Activated CD4-positive, alpha-beta T cell treated with anti-CD3 and anti-CD28 coated beads for 24 hours (primary cell): ENCODE data around the gene ZNF83.
"Not testable (repeated sequence)": the region's sequence is repeated elsewhere in the genome, so short reads cannot be mapped to it uniquely, and the experiment has no call there.

Experiments
- DNase-seq, 2 donors: peaks; one replicate each; pipeline ENCODE4 v3.0.0-alpha.2; 2020; ENCODE audit warnings: low read depth in 2 of 2

ZNF83 gene

DNA sequence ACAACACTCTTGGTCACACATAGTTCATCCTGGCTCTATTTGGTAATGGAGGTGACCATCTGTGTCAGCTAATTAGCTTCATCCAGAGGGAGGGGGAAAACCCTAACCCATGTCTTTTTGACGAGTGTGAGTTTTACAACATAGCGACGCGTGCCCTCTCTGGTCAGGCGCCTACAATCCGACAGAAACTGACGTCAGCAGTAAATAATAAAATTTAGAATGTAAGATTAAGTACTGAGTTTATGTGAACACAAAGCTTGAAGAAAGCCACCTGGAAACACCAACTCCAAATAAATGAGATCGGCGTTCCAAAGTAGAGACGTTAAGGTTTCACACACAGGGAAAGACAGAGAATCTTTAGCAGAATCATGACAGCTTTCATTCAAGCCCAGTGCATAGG lies 1.8 kb upstream of the ZNF83 start:
- no peak for DNase-seq

DNA sequence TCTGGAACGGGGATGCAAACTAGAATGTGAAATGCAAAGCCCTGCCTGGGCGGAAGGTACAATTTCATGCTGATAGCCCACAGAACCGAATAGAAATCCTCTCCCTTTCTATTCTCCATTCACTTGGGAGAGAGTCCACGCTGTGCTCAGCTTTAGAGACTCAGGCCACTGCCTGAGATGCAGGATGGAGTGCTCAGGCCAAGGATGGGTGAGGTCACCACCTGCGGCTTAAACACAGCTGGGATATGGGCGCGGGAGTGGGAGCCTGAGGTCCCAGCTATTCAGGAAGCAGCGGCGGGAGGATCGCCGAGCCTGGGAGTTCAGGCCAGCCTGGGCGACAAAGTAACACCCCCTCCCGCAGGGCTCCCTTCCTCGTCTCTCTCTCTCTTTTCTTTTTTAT lies 446 bp upstream of the ZNF83 start:
- DNase-seq, result no peak

DNA sequence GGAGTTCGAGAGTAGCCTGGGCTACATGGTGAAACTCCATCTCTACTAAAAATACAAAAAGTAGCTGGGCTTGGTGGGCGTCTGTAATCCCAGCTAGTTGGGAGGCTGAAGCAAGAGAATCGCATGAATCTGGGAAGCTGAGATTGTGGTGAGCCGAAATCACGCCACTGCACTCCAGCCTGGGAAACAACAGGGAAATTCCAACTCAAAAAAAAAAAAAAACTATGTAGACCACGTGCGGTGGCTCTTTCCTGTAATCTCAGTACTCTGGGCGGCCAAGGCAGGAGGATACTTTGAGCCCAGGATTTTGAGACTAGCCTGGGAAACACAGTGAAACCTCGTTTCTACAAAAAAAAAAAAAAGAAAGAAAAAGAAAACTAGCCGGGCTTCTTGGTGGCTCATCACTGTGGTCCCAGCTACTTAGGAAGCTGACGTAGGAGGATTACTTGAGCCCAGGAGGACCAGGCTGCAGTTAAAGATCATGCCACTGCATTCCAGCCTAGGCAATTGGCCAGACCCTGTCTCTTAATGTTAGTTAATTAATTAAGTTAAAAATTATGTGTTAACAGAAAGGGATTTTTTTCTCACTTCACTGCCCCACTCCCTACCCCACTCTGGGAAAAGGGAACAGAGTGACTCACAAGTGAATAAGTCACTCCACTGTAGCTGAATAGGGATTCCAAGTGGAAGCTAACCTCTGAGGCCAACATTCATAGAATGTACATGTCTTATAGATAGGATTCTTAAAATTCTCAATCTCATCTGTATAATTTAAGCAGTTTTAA lies 2.2 kb downstream of the ZNF83 start:
- no peak for DNase-seq

DNA sequence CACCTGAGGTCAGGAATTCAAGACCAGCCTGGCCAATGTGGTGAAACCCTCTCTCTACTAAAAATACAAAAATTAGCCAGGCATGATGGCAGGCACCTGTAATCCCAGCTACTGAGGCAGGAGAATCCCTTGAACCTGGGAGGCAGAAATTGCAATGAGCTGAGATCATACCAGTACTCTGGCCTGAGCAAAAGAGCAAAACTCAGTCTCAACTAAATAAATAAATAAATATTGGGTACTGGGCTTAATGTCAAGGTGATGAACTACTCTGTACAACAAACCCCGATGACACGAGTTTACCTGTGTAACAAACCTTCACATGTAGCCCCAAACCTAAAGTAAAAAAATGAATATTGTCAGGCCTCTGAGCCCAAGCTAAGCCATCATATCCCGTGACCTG lies 10.7 kb downstream of the ZNF83 start:
- not testable (repeated sequence) for DNase-seq

DNA sequence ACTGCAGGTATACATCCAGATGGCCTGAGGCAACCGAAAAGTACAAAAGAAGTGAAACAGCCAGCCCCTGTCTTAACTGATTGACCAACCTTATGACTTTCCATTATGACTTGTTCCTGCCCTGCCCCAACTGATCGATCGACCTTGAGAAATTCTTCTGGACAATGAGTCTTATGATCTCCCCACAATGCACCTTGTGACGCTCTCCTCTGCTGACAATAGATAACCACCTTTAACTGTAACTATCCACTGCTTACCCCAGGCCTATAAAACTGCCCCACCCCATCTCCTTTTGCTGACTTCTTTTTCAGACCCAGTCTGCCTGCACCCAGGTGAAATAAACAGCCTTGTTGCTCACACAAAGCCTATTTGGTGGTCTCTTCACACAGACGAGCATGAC lies 11.2 kb downstream of the ZNF83 start:
- no peak for DNase-seq

DNA sequence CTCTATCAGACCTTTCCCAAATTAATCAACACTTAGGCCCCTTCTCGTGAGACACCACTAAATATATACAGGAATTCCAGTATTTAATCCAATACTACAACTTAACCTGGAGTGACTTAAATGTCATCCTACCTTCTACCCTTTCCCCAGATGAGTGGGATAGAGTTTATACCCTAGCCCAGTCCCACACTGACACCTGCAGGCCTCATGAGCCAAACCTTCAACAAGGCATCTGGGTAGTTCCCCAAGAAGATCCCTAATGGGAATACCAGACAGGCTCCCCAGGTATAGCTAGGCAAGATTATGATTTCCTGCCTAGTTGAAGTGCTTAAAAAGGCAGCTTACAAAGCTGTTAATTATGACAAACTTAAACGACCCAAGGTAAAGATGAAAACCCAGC lies 15.9 kb downstream of the ZNF83 start:
- DNase-seq, result no peak

DNA sequence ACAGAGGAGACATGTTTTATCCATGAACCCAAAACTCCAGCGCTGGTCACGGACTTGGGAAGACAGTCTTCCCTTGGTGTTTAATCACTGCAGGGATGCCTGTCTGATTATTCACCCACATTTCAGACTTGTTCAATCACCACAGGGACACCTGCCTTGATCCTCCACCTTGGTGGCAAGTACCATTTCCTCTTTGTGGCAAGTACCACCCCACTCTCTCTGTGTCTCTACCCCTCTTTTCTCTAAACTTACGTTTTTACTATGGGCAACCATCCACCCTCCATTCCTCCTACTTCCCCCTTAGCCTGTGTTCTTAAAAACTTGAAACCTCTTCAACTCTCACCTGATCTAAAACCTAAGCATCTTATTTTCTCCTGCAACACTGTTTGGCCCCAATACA lies 16.8 kb downstream of the ZNF83 start:
- no peak for DNase-seq

DNA sequence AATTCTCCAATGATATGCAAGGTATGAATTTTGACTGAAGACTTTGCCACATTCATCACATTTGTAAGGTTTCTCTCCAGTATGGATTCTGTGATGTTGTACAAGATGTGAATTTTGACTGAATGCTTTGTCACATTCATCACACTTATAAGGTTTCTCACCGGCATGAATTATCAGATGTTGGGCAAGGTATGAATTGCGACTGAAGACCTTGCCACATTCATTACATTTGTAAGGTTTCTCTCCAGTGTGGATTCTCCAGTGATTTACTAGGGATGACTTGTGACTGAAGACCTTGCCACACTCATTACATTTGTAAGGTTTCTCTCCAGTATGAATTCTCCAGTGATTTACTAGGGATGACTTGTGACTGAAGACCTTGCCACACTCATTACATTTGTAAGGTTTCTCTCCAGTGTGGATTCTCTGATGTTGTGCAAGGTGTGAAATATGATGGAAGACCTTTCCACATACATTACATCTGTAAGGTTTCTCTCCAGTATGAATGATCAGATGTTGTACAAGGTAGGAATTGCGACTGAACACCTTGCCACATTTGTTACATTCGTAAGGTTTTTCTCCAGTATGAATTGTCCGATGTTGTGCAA lies 24.8 kb downstream of the ZNF83 start:
- DNase-seq, result no peak

DNA sequence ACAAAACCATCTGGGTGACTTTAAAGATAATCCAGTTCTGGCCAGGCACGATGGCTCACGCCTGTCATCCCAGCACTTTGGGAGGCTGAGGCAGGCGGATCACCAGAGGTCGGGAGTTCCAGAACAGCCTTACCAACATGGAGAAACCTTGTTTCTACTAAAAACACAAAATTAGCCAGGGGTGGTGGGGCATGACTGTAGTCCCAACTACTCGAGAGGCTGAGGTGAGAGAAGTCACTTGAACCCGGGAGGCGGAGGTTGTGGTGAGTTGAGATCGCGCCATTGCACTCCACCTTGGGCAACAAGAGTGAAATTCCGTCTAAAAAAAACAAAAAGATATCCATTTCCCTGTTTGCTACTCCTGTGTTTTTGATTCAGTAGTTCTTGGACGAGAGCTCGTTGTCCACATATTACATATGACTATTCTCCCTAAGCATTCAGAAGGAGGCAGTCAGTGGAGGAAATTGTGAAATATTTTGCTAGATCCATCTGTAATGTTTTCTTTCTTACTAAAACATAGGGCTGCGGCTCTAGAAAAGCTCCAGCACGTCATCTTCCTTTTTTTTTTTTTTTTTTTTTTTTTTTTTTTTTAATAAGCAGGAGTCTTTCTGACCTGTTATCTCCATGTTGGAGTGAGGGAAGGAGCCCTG lies 34.5 kb downstream of the ZNF83 start:
- no peak for DNase-seq

DNA sequence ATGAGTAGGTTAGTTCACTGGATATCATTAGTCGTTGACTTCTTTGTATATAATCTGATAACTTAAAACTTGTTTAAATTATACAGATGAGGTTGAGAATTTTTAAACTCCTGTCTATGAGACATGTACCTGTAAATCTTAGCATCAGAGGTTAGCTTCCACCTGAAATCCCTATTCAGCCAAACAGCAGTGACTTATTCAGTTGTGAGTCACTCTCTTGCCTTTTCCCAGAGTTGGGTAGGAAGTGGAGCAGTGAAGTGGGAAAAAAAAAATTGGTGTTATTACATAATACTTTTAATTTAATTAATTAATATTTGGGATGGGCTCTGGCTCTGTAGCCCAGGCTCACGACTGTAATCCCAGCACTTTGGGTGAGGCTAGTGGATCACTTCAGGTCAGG lies 35.2 kb downstream of the ZNF83 start:
- no peak for DNase-seq

DNA sequence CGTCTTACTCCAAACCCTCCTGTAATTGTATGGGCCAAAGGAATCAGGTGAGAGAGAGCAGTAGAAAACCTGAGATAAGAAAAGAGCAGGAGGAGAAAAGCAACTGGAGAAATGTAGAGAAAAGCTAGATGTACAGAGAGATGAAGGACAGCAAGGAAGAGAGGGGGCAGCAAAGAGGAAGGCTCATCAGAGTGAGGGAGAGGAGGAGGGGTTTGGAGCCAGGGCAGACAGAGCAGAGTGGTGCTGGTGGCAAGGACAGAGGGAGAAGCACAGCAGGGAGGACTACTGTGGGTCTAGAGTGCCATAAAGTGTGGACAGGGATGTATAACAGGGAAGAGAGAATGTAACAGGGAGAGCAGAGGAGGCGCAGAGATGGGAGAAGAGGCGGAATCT lies 36.2 kb downstream of the ZNF83 start:
- DNase-seq, result not testable (repeated sequence)

DNA sequence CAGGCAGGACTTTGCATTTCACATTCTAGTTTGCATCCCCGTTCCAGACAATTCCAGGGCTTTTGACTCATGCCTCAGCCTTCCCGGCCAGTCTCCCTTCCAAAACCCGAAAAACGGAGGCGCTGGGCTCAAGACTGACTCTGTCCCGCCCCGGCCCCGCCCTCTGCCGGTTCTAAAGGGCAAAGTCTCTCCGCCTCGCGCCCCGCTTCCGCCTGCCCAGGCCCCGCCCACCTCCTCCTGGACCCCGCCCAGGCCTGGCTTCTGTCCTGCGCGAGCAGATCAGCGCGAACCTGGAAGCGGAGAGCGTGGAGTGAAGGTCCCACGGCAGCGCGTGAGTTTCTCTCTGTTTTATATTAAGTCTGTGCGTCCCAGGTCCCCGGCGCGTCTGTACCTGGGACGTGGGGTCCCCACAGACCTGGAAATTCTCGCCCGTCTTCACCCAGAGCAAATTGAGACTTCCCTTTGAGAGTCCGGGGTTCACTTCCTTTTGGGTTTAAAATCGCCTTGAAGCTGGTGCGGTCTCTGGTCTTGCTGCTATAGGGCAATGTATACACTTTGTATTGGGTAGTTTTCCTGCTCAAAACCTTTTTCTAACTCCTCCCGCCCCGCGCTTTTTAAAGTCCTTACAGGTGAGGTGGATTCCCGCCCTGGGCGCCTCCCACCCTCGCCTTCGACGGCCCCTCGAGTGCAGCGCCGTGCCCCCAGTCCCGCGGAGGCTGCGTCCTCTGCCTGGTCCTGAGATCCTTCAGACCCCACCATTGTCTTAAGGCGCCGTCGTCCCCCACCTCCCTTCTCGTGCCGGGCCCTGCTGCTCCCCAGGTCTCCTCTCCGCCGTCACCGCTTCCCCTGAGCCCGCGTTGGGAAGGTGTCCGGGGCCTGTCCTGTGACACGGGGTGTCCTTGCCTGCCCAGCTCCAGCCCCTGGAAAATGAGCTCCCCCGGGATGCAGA lies 36.9 kb downstream of the ZNF83 start:
- peak; percentile 90 to 92 for DNase-seq

DNA sequence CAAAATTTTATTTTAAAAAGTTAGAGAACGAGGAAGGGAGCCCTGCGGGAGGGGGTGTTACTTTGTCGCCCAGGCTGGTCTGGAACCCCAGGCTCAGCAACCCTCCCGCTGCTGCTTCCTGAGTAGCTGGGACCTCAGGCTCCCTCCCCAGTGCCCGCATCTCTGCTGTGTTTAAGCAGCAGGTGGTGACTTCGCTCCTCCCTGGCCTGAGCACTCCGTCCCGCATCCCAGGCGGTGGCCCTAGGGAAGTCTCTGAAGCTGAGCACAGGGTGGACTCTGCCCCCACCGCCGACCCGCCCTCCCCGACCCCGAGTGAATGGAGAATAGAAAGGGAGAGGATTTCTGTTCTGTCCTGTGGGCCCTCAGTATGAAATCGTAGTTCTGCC lies 37.5 kb downstream of the ZNF83 start:
- DNase-seq, result no peak

DNA sequence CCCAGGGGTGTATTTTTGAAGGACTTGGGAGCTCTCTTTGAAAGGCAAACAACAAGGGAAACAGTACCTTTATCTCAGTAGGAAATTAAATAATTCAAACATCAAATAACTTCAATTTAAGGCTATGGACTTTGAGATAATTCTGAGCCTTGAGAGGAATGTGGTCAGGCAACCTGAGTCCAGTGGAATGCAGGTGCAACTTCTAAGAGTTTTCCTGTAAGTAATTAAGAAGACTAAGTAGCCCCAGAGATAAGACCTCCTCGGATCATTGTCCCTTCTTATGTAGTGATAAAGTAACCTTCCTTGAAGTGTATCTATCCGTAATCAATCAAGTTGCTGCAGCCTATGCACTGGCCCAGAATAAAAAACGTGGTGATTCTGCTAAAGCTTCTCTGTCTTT lies 38.9 kb downstream of the ZNF83 start:
- no peak for DNase-seq

DNA sequence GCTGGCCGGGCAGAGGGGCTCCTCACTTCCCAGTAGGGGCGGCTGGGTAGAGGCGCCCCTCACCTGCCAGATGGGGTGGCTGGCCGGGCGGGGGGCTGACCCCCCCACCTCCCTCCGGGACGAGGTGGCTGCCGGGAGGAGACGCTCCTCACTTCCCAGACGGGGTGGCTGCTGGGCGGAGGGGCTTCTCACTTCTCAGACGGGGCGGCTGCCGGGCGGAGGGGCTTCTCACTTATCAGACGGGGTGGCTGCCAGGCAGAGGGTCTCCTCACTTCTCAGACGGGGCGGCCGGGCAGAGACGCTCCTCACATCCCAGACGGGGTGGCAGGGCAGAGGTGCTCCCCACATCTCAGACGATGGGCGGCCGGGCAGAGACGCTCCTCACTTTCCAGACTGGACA lies 44.7 kb downstream of the ZNF83 start:
- not testable (repeated sequence) for DNase-seq

DNA sequence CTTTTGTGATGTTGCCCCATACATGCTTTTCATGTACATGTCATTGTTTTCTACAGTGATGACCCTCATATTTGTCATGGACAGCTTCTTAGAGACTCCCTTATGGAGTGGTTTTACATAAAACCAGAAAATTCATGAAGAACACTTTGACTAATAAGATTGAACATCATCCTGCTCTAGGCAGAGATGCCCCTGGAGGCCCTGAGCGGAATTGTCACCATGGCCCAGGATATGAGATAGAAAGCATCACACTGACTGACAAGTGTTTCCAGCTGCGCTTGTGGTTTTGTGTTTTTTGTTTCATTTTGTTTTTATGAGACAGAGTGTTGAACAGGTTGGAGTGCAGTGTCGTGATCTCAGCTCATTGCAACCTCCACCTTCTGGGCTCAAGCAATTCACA lies 45.9 kb downstream of the ZNF83 start:
- DNase-seq, result no peak

DNA sequence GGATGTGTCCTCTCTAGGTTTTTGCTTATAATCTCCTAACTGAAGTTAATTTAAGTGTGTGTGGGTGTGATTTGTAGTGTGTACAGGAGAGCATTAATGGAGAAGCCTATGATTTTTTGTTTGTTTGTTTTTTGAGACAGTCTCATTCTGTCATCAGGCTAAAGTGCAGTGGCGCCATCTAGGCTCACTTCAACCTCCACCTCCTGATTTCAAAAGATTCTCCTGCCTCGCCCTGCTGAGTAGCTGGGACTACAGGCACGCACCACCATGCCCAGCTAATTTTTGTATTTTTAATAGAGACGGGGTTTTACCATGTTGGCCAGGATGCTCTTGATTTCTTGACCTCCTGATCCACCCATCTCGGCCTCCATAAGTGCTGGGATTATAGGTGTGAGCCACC lies 47.4 kb downstream of the ZNF83 start:
- no peak for DNase-seq

DNA sequence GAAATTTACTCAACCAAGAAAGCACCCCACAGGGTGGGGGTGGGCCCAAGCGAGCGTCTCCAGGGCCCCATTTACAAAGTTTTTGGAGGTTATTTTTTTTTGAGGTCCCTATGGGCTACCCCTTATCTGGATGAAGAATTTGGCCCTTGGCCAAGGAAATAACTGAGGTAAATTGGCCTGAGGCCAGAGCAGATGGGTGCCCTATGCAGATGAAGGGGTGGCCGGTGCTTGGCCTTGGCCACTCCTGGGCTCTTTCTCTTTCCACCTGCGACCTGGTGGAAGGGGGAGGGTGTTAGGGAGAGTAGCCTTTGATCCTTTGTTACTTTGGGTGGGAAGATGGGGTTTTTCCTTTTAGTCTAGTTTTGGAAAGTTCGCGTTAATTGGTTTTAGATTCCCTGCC lies 52.6 kb downstream of the ZNF83 start:
- no peak for DNase-seq

DNA sequence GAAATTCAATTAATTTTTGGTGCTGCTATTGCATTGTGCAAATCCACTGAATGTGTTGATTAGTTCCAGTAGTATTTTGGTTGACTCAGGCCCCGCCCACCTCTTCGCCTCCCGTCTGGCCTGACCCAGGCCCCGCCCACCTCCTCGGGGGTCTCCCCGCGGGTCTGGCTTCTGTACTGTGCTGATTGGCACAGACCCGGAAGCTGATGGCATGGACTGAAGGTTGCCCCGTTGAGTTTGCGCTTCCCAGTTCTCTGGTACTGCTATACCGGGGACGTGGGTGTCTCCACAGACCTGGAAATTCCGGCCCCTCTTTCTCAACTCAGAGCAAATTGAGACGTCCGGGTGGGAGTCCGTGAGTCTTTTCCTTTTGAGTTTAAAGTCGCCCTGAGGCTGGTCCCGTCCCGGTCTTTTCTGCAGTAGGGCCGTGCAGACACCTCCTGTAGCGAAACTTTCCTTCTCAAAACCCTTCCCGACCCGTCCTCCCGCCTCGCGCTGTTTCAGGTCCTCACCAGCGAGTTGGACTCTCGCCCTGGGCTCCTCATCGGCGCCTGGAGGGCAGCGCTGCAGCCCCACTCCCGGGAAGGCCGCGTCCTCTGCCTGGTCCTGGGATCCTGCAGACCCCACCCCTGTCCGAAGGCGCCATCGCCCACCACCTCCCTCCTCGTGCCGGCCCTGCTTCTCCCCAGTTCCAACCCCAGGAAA lies 53.3 kb downstream of the ZNF83 start:
- DNase-seq, result no peak

DNA sequence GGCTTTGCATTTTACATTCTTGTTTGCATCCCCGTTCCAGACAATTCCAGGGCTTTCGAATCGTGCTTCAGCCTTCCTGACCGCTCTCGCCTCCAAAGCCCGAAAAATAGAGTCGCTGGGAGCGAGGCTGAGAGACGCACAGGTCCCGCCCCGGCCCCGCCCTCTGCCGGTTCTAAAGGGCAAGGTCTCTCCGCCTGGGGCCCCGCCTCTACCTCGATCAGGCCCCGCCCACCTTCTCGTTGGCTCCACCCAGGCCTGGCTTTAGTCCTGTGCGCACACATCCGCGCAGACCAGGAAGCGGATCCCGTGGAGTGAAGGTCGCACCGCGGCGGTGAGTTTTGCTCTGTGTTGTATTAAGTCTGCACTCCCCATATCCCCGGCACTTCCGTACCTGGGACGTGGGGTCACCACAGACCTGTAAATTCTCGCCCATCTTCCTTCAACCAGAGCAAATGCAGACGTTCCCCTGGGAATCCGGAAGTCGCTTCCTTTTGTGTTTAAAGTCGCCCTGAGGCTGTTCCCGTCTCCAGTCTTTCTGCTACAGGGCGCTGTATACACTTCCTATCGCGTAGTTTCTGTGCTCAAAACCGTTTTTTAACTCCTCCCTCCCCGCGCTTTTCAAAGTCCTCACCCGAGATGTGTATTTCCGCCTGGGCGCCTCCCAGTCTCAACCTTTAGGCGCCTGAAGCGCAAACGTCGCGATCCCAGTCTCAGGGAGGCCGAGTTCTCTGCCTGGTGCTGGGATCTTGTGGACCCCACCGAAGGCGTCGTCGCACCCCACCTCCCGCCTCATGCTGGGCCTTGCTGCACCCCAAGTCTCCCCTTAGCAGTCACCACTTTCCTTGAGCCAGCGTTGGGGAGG lies 67.9 kb downstream of the ZNF83 start, which contains the start of gene ZNF701:
Gene ZNF701, plus strand, starts transcription at position 288 of the 862 bp plus-strand sequence. CDS start 3,861 bp downstream, outside the sequence.
- peak; percentile 88 to 94 for DNase-seq
